PC-3 (cell line): Measurements from ENCODE around the gene ZSCAN5A. TPM values are rescaled to one million over a fixed set of nuclear protein-coding genes. Genes with fewer than 3 reads are reported as not detected.

Source experiments
- ATAC-seq: fragments of 200-7000 bp; cut with Tn5 transposase; 2 replicates; pipeline ENCODE4 v1.9.1; 2020; ENCODE audit warnings: mild to moderate bottlenecking, moderate library complexity
- BruUV-seq: library from RNA; stranded (reverse); fragments of 400-500 nt; replicated peaks from 2 replicates; lab custom pipeline; 2021; lab: Mats Ljungman, UMichigan
- CTCF ChIA-PET: fragments of 300-600 bp; sonication (Branson Sonifier 250); formaldehyde crosslinking; loops from one replicate; lab custom pipeline; 2022; ENCODE audit warnings: antibody characterized with exemption; lab: Charles Lee
- POLR2A ChIA-PET: fragments of 300-600 bp; sonication (Branson Sonifier 250); formaldehyde crosslinking; loops from one replicate; lab custom pipeline; 2022; ENCODE audit warnings: antibody characterized with exemption; ENCODE audit not compliant: unreplicated experiment; lab: Charles Lee
- DNase-seq: peaks from one replicate; pipeline ENCODE4 v3.0.0-alpha.2; 2015
- H2AFZ ChIP-seq: fragments of 300-600 bp; sonication (generic); 2 replicates; pipeline ENCODE4 v1.6.0; 2016; ENCODE audit warnings: antibody characterized with exemption, low read length
- H3F3A ChIP-seq: fragments of 300-600 bp; sonication (generic); one replicate; pipeline ENCODE4 v1.6.0; 2017; ENCODE audit warnings: antibody characterized with exemption, low read length, control low read depth, mild to moderate bottlenecking; ENCODE audit not compliant: unreplicated experiment
- H3K27ac ChIP-seq: fragments of 300-600 bp; sonication (generic); 2 replicates; pipeline ENCODE4 v1.5.1; 2016; ENCODE audit warnings: mild to moderate bottlenecking, low read length
- H3K27me3 ChIP-seq: fragments of 300-600 bp; sonication (generic); 2 replicates; pipeline ENCODE4 v1.6.1; 2016; ENCODE audit warnings: low read length, mixed read lengths
- H3K36me3 ChIP-seq: fragments of 300-600 bp; sonication (generic); 2 replicates; pipeline ENCODE4 v1.6.1; 2016; ENCODE audit warnings: low read depth, mixed run types, low read length, mixed read lengths
- H3K4me1 ChIP-seq: fragments of 300-600 bp; sonication (generic); 2 replicates; pipeline ENCODE4 v1.5.1; 2016; ENCODE audit warnings: low read length; ENCODE audit not compliant: insufficient read depth
- H3K4me2 ChIP-seq: fragments of 300-600 bp; sonication (generic); 2 replicates; pipeline ENCODE4 v1.6.0; 2016; ENCODE audit warnings: low read length
- H3K4me3 ChIP-seq: fragments of 300-600 bp; sonication (generic); 2 replicates; pipeline ENCODE4 v1.5.1; 2016; ENCODE audit warnings: mild to moderate bottlenecking, low read length, mixed read lengths
- H3K79me2 ChIP-seq: fragments of 300-600 bp; sonication (generic); 2 replicates; pipeline ENCODE4 v1.6.1; 2017; ENCODE audit warnings: low read length, mixed read lengths
- H3K9ac ChIP-seq: fragments of 300-600 bp; sonication (generic); 2 replicates; pipeline ENCODE4 v1.6.0; 2016; ENCODE audit warnings: mild to moderate bottlenecking, low read length
- H3K9me2 ChIP-seq: fragments of 300-600 bp; sonication (generic); replicated peaks from 2 replicates; pipeline ENCODE4 v1.6.1; 2016; ENCODE audit warnings: mixed run types, low read length, mixed read lengths
- H3K9me3 ChIP-seq: fragments of 300-600 bp; sonication (generic); 2 replicates; pipeline ENCODE4 v1.6.1; 2016; ENCODE audit warnings: low read length, mixed read lengths
- H4K20me1 ChIP-seq: fragments of 300-600 bp; sonication (generic); 2 replicates; pipeline ENCODE4 v1.6.1; 2016; ENCODE audit warnings: low read length, mixed read lengths
- CTCF ChIP-seq: fragments of 300-600 bp; sonication (generic); conservative IDR thresholded peaks from 2 replicates; pipeline ENCODE4 v1.5.1; 2017; ENCODE audit warnings: antibody characterized with exemption, low read depth, mild to moderate bottlenecking, low read length
- EZH2 ChIP-seq: fragments of 300-600 bp; sonication (generic); IDR thresholded peaks from one replicate; pipeline ENCODE4 v1.6.1; 2017; ENCODE audit warnings: antibody characterized with exemption, mild to moderate bottlenecking, low read length; ENCODE audit not compliant: unreplicated experiment
- EZH2phosphoT487 ChIP-seq: fragments of 300-600 bp; sonication (generic); IDR thresholded peaks from 2 replicates; pipeline ENCODE4 v1.6.1; 2018; ENCODE audit warnings: mild to moderate bottlenecking, antibody characterized with exemption, low read length, borderline replicate concordance
- intact Hi-C: fragments of 100-400 bp; cut with micrococcal nuclease; formaldehyde crosslinking; loops from 2 replicates; pipeline ENCODE4 v1.9.0; 2023
- total RNA-seq: library from RNA; depleted of rRNA; stranded (reverse); fragments of >200 nt; gene quantifications from 2 replicates; pipeline ENCODE4 v1.2.3, GENCODE V29; 2014

ZSCAN5A gene
- total RNA-seq, 1 experiment from 2014 or later: 23.7 TPM

- H3K27ac ChIP-seq: no peak overlapping the region
- H3K9me3 ChIP-seq: no peaks in the 10 kb centered on the region
- H4K20me1 ChIP-seq: no peaks in the 10 kb centered on the region
- ATAC-seq (no peak), DNase-seq (no peak)
- CTCF ChIA-PET: no interaction called here
- no peak overlapping the region; the same call in 1 of the 2 replicates for H2AFZ ChIP-seq
- no peak overlapping the region for H3K9ac ChIP-seq
- no peaks in the 10 kb centered on the region for H3F3A ChIP-seq
- H3K36me3 ChIP-seq: no peaks in the 10 kb centered on the region
- H3K9me2 ChIP-seq: no peaks in the 10 kb centered on the region
- BruUV-seq: no TSS peak
- no peak overlapping the region for H3K4me2 ChIP-seq
- peaks cover 25% of the 10 kb centered on the region; the same call in 1 of the 2 replicates for H3K27me3 ChIP-seq
- H3K79me2 ChIP-seq: no peaks in the 10 kb centered on the region
- intact Hi-C loops: no loop called here
- TF ChIP-seq CTCF: no peak
- no peak for TF ChIP-seq EZH2phosphoT487
- TF ChIP-seq EZH2: no peak
- H3K4me3 ChIP-seq: no peak overlapping the region
- H3K4me1 ChIP-seq: no peaks in the 10 kb centered on the region
- POLR2A ChIA-PET: no interaction called here
These were observed 7.4 kb upstream of the ZSCAN5A start for GRCh38 chr19:56321989-56322440.

GRCh38 chr19:56321254-56321988 is 6.8 kb upstream of the ZSCAN5A start:
- CTCF ChIA-PET: no interaction called here
- H3K9me2 ChIP-seq: no peaks in the 10 kb centered on the region
- POLR2A ChIA-PET: no interaction called here

More at GRCh38 chr19:56321254-56321988, 6.8 kb upstream of the ZSCAN5A start:
- intact Hi-C loops: no loop called here
- no TSS peak for BruUV-seq
- no peak overlapping the region for H3K9ac ChIP-seq
- H3K4me3 ChIP-seq: no peak overlapping the region
- no peaks in the 10 kb centered on the region for H3F3A ChIP-seq
- H2AFZ ChIP-seq: no peak overlapping the region; the same call in 1 of the 2 replicates
- peaks cover 25% of the 10 kb centered on the region; the same call in 1 of the 2 replicates for H3K27me3 ChIP-seq
- no peaks in the 10 kb centered on the region for H3K9me3 ChIP-seq
- ATAC-seq (no peak), DNase-seq (no peak)
- H4K20me1 ChIP-seq: no peaks in the 10 kb centered on the region
- no peak overlapping the region for H3K27ac ChIP-seq
- H3K79me2 ChIP-seq: no peaks in the 10 kb centered on the region
- no peak for TF ChIP-seq EZH2phosphoT487
- no peak for TF ChIP-seq EZH2
- TF ChIP-seq CTCF: no peak
- no peak overlapping the region for H3K4me2 ChIP-seq
- no peaks in the 10 kb centered on the region for H3K36me3 ChIP-seq
- H3K4me1 ChIP-seq: no peaks in the 10 kb centered on the region
